ENCODE data around the gene NAALADL2.

Gene NAALADL2

GRCh38 chr3:175240921-175241320 lies 381.8 kb downstream of the NAALADL2 start:
- no peak for DNase-seq (ENCODE audit: low read depth)
- no peak for TF ChIP-seq CTCF (IDR thresholded peaks at IDR 0.05; ENCODE audit: low read length, missing control alignments)
- no peak overlapping the region for H3K4me3 ChIP-seq (replicated peaks; ENCODE audit: low read depth, low read length)

GRCh38 chr3:175242243-175242642 lies 383.1 kb downstream of the NAALADL2 start:
- no peak for DNase-seq (ENCODE audit: low read depth)
- H3K4me3 ChIP-seq (replicated peaks; ENCODE audit: low read depth, low read length), result no peak overlapping the region
- TF ChIP-seq CTCF (IDR thresholded peaks at IDR 0.05; ENCODE audit: low read length, missing control alignments), result no peak

- TF ChIP-seq CTCF (IDR thresholded peaks at IDR 0.05; ENCODE audit: low read length, missing control alignments), result no peak
- H3K4me3 ChIP-seq (replicated peaks; ENCODE audit: low read depth, low read length), result no peak overlapping the region
- DNase-seq (ENCODE audit: low read depth), result no peak
These were observed 387.1 kb downstream of the NAALADL2 start for GRCh38 chr3:175246234-175246633.

- no peak overlapping the region for H3K4me3 ChIP-seq (replicated peaks; ENCODE audit: low read depth, low read length)
- no peak for DNase-seq (ENCODE audit: low read depth)
- no peak for TF ChIP-seq CTCF (IDR thresholded peaks at IDR 0.05; ENCODE audit: low read length, missing control alignments)
These were observed 387.6 kb downstream of the NAALADL2 start for GRCh38 chr3:175246766-175247165.

GRCh38 chr3:175247629-175248028 lies 388.5 kb downstream of the NAALADL2 start:
- no peak overlapping the region for H3K4me3 ChIP-seq (replicated peaks; ENCODE audit: low read depth, low read length)
- TF ChIP-seq CTCF (IDR thresholded peaks at IDR 0.05; ENCODE audit: low read length, missing control alignments), result no peak
- no peak for DNase-seq (ENCODE audit: low read depth)

- H3K4me3 ChIP-seq (replicated peaks; ENCODE audit: low read depth, low read length), result no peak overlapping the region
- DNase-seq (ENCODE audit: low read depth), result no peak
- TF ChIP-seq CTCF (IDR thresholded peaks at IDR 0.05; ENCODE audit: low read length, missing control alignments), result no peak
These were observed 389.7 kb downstream of the NAALADL2 start for GRCh38 chr3:175248832-175249231.

GRCh38 chr3:175255698-175256097 lies 396.6 kb downstream of the NAALADL2 start:
- no peak overlapping the region for H3K4me3 ChIP-seq (replicated peaks; ENCODE audit: low read depth, low read length)
- peak; percentile 70 for DNase-seq (ENCODE audit: low read depth)
- TF ChIP-seq CTCF (IDR thresholded peaks at IDR 0.05; ENCODE audit: low read length, missing control alignments), result no peak
